Measurements from ENCODE around the gene CNIH3.

DNA sequence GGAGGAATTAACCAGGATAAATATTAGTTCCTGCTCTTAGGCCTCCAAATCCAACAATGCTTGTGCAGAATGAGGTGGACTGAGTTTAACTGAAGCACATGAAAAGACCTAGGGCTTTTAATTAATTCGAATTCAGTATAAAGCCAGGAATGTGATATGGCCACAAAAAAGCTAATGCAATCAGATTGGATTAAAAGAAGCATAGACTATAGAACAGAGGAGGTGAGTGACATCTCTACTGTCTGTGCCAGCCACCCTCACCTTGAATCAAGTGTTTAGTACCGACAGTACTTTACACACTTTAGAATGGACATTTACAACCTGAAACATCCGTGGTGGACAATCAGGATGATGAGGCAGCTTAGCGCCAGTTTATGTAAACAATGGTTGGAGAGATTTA is 62.1 kb downstream of the CNIH3 start:
- TF ChIP-seq, protein P1, sequence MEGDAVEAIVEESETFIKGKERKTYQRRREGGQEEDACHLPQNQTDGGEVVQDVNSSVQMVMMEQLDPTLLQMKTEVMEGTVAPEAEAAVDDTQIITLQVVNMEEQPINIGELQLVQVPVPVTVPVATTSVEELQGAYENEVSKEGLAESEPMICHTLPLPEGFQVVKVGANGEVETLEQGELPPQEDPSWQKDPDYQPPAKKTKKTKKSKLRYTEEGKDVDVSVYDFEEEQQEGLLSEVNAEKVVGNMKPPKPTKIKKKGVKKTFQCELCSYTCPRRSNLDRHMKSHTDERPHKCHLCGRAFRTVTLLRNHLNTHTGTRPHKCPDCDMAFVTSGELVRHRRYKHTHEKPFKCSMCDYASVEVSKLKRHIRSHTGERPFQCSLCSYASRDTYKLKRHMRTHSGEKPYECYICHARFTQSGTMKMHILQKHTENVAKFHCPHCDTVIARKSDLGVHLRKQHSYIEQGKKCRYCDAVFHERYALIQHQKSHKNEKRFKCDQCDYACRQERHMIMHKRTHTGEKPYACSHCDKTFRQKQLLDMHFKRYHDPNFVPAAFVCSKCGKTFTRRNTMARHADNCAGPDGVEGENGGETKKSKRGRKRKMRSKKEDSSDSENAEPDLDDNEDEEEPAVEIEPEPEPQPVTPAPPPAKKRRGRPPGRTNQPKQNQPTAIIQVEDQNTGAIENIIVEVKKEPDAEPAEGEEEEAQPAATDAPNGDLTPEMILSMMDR (IDR thresholded peaks at IDR 0.05): no peak
- TF ChIP-seq POLR2AphosphoS5 (IDR thresholded peaks at IDR 0.05): no peak
- TF ChIP-seq POLR2A (IDR thresholded peaks at IDR 0.05): no peak
